Ishikawa (cell line): ENCODE results near the gene CPED1.

Experiments used
- CEBPB ChIP-seq: IDR thresholded peaks from 2 replicates; pipeline ENCODE4 v1.6.1; 2012
- CREB1 ChIP-seq: IDR thresholded peaks from 2 replicates; pipeline ENCODE4 v1.6.1; 2012; ENCODE audit warnings: low read depth
- EGR1 ChIP-seq: IDR thresholded peaks from 2 replicates; pipeline ENCODE4 v1.6.1; 2012
- EP300 ChIP-seq: IDR thresholded peaks from 2 replicates; pipeline ENCODE4 v1.6.1; 2012; ENCODE audit warnings: borderline replicate concordance
- FOXM1 ChIP-seq: IDR thresholded peaks from 2 replicates; pipeline ENCODE4 v1.6.1; 2012; ENCODE audit warnings: low read depth, borderline replicate concordance
- MAX ChIP-seq: IDR thresholded peaks from 2 replicates; pipeline ENCODE4 v1.6.1; 2012
- NFIC ChIP-seq: IDR thresholded peaks from 2 replicates; pipeline ENCODE4 v1.6.1; 2012
- RAD21 ChIP-seq: IDR thresholded peaks from 2 replicates; pipeline ENCODE4 v1.6.1; 2012; ENCODE audit warnings: low read depth
- REST ChIP-seq: IDR thresholded peaks from 2 replicates; pipeline ENCODE4 v1.6.1; 2012; ENCODE audit warnings: low read depth, mild to moderate bottlenecking
- TAF1 ChIP-seq: IDR thresholded peaks from 2 replicates; pipeline ENCODE4 v1.6.1; 2012; ENCODE audit warnings: low read depth, mild to moderate bottlenecking
- TCF12 ChIP-seq: IDR thresholded peaks from 2 replicates; pipeline ENCODE4 v1.6.1; 2012; ENCODE audit warnings: low read depth
- TEAD4 ChIP-seq: IDR thresholded peaks from 2 replicates; pipeline ENCODE4 v1.6.1; 2012
- USF1 ChIP-seq: IDR thresholded peaks from 2 replicates; pipeline ENCODE4 v1.6.1; 2012
- YY1 ChIP-seq: IDR thresholded peaks from 2 replicates; pipeline ENCODE4 v1.6.1; 2012; ENCODE audit warnings: low read depth
- ZBTB7A ChIP-seq: IDR thresholded peaks from 2 replicates; pipeline ENCODE4 v1.6.1; 2012; ENCODE audit warnings: low read depth

CPED1 gene

GRCh38 chr7:121023683-121024511 is 35.4 kb downstream of the CPED1 start:
- no peak for TF ChIP-seq TCF12
- TF ChIP-seq REST, result no peak

- no peak for TF ChIP-seq EP300
These were observed 36.1 kb downstream of the CPED1 start for GRCh38 chr7:121024611-121025010.

GRCh38 chr7:121026159-121026558 is 37.6 kb downstream of the CPED1 start:
- TF ChIP-seq FOXM1 (no peak), YY1 (no peak), CREB1 (no peak), EP300 (no peak), TEAD4 (no peak), CEBPB (no peak), ZBTB7A (no peak), MAX (no peak), REST (no peak), TCF12 (no peak)

- no peak for TF ChIP-seq REST
- TF ChIP-seq TEAD4, result no peak
- TF ChIP-seq CEBPB, result no peak
- no peak for TF ChIP-seq USF1
- no peak for TF ChIP-seq CREB1
- TF ChIP-seq TAF1, result no peak
- no peak for TF ChIP-seq ZBTB7A
- TF ChIP-seq EP300, result no peak
- TF ChIP-seq MAX, result no peak
- no peak for TF ChIP-seq TCF12
- TF ChIP-seq NFIC, result no peak
- no peak for TF ChIP-seq FOXM1
- no peak for TF ChIP-seq YY1
- TF ChIP-seq RAD21, result no peak
These were observed 38.1 kb downstream of the CPED1 start for GRCh38 chr7:121026577-121027111.

GRCh38 chr7:121027761-121028669 is 39.5 kb downstream of the CPED1 start:
- TF ChIP-seq ZBTB7A (no peak), REST (no peak), CREB1 (no peak), NFIC (no peak), FOXM1 (no peak), TAF1 (no peak), EGR1 (no peak)
